ENCODE results near the gene FMN2. TPM values are rescaled to one million over a fixed set of nuclear protein-coding genes. Genes with fewer than 3 reads are reported as not detected.

FMN2 gene
- total RNA-seq, 1 experiment from 2014 or later: 0.59 TPM

- no peak overlapping the region for H2BK5ac ChIP-seq (ENCODE audit: insufficient read length, low read length)
- H3K27ac ChIP-seq (ENCODE audit: insufficient read length, low read depth, low read length): no peak overlapping the region
- H4K91ac ChIP-seq (ENCODE audit: insufficient read length, low read depth, low read length): no peak overlapping the region
- no CpG with 5 or more reads among the region's 2 CpGs for WGBS (ENCODE audit: extremely low coverage, insufficient read length, low lambda C conversion rate)
- no peaks in the 10 kb centered on the region for H3K36me3 Mint-ChIP-seq (ENCODE audit: insufficient read depth in 1 of 3, low read depth in 3 of 3)
- no peaks in the 10 kb centered on the region for H3K27me3 ChIP-seq (ENCODE audit: insufficient read depth, low read length)
- no peaks in the 10 kb centered on the region; the same call in 1 of the 2 replicates for H3K4me1 ChIP-seq (ENCODE audit: insufficient read depth, low read length)
- H3K4ac ChIP-seq (ENCODE audit: low read depth, low read length): no peak overlapping the region
- no peak overlapping the region for H2BK12ac ChIP-seq (ENCODE audit: insufficient read length, low read depth, low read length)
- no peak overlapping the region for H3K9ac ChIP-seq (ENCODE audit: extremely low read depth, insufficient read length, low read length)
- no peak overlapping the region for H3K23ac ChIP-seq (ENCODE audit: insufficient read length, low read depth, low read length)
- H2AK5ac ChIP-seq (ENCODE audit: insufficient read length, low read length): no peak overlapping the region
- no peak for TF ChIP-seq CTCF (conservative IDR thresholded peaks at IDR 0.05)
- H3K56ac ChIP-seq (ENCODE audit: insufficient read length, low read depth, low read length): no peak overlapping the region
- H3K14ac ChIP-seq (ENCODE audit: insufficient read depth, low read length): no peak overlapping the region
- no peak overlapping the region for H2BK20ac ChIP-seq (ENCODE audit: low read depth, low read length, poor library complexity, severe bottlenecking)
- no peak overlapping the region for H2BK15ac ChIP-seq (ENCODE audit: low read depth, low read length)
- no peaks in the 10 kb centered on the region for H3K79me2 ChIP-seq (ENCODE audit: insufficient read depth, low read length)
- H4K5ac ChIP-seq (ENCODE audit: insufficient read length, low read depth, low read length): no peak overlapping the region
- H3K9me3 ChIP-seq (ENCODE audit: control insufficient read depth, low read depth, low read length): no peaks in the 10 kb centered on the region
- H4K8ac ChIP-seq (replicated peaks; ENCODE audit: insufficient read length, low read depth, low read length): no peak overlapping the region
- H3K4me1 Mint-ChIP-seq: peaks cover 13% of the 10 kb centered on the region in 2 experiments
- no peaks in the 10 kb centered on the region for H3K9me3 Mint-ChIP-seq
- no peak overlapping the region for H3K27ac Mint-ChIP-seq
- no peak overlapping the region for H3K4me3 Mint-ChIP-seq
- no peak overlapping the region for H2BK120ac ChIP-seq (ENCODE audit: low read depth, low read length, poor library complexity, severe bottlenecking)
- no peak for DNase-seq
- H3K18ac ChIP-seq (ENCODE audit: insufficient read length, low read depth, low read length): no peak overlapping the region
- H3K23me2 ChIP-seq (ENCODE audit: insufficient read length, low read depth, low read length, poor library complexity, severe bottlenecking): no peaks in the 10 kb centered on the region
- H4K20me1 ChIP-seq (ENCODE audit: control insufficient read depth, insufficient read depth, insufficient read length): no peaks in the 10 kb centered on the region
- H3K4me2 ChIP-seq (ENCODE audit: insufficient read depth, insufficient read length, low read length): no peak overlapping the region
- no peak overlapping the region for H2AFZ ChIP-seq (ENCODE audit: low read length)
- H3T11ph ChIP-seq (ENCODE audit: low read length): no peak overlapping the region
- H3K79me1 ChIP-seq (ENCODE audit: insufficient read depth, low read depth, low read length, poor library complexity, severe bottlenecking): no peaks in the 10 kb centered on the region
- no peaks in the 10 kb centered on the region for H3K27me3 Mint-ChIP-seq (ENCODE audit: low read depth)
Observed at GRCh38 chr1:240464099-240464498, 372.4 kb downstream of the FMN2 start.
